ENCODE results near the gene RNFT2.
"Not testable (repeated sequence)": the region's sequence is repeated elsewhere in the genome, so short reads cannot be mapped to it uniquely, and the experiment has no call there.

Gene RNFT2

DNA sequence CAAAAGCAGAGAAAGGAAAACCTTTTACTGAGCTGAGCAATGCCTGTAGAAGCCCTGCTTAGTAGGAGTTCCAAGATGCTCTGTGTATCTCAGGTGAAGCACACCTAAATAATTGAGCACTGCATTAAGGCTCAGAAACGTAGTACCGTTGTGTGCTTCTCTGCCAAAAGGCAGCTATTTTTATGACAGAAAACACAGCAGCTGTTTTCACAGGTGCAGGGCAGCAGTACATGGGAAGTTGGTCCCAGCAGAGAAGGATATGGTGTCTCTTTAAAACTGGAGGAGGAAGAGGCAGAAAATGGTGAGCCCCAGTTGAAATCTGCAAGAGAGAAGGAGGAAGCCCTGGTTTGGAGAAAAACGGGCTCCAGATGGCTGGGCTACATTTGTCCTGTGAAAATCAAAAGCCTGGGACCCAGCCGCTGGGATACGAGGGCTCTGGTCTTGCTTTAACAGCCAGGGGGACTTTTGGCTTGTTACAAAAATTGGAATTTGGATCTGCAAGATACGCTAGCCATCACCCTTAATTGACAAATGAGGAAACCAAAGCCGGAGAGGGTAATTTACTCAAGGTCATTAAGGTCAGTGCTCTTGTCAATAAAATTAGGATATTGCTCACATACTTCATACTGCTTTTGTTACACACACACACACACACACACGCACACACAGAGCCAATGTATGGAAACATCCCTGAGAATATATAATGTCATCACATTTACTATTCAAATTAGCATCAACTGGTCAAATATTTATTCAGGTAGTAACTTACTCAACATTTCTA, 27.6 kb upstream of the RNFT2 start:
- DNase-seq: no peak

DNA sequence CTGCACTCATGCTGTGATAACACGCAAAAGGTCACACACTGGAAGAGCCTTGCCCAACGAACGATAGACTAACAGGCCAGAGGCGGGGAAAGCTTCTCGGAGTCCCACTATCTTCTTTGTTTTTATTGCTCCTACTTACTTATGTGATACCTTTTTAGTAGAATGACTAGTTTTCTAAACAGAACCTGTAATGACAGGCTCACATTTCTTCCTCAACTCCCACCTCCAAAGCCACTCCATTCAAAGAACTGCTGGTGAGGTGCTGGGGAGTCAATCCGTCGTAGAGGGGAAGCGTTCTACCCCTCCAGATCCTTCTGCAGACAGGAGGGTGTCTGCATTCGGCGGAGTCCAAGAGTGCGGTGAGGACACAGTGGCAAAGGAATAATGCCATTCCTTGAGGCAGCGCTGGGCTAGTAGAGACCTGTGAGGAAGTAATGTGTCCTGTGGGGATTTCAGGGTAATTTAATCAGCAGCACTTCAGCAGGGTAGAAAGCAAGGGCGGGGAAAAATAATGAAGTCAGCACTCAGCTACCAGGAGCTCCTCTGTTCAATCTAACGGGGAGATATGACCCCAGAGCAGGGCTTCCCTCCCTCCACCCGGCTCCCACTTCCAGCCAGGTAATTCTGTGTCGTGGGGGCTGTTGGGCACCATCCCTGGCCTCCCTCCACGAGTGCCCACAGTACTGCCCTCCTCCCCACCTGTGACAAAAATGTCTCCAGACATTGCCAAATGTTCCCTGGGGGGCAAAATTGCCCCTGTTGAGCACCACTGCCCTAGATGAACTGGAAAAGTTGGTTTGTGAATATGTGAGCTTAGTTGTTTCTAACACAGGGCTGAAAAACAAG, 25.4 kb upstream of the RNFT2 start:
- DNase-seq: no peak

DNA sequence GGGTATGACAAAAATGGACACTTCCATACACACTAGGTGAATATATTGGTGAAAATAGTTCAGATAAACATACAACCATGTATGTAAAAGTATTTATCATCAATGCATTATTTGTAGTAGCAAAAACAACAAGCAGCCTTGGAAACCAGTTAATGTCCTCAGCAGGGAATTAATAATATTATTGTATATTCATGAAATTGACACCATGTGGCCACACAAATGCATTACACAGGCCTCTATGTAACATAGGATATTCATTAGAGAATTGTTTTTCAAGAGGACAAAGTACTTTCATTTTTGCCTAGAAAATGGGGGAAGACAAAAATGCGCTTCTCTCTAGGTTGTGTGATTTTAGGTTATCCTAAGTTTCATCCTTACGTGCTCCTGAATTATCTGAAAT, 24.6 kb upstream of the RNFT2 start:
- DNase-seq: no peak

DNA sequence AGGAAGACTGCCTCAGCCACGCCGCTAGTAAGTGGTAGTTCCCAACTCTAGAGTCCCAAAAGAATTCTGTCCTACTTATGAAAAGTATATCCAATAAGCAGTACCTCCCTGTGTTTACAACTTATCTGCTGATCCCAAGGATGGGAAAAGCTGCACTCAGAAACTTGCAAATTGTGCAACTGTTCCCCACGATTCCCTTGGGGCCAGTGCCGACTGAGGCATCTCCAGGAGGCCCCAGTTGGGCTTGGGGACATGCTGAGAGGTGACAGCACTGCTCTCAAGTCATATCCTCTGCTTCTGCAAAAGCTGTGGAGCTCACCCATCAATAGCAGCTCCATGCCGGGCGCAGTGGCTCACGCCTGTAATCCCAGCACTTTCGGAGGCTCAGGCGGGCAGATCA, 23.9 kb upstream of the RNFT2 start:
- DNase-seq: no peak

DNA sequence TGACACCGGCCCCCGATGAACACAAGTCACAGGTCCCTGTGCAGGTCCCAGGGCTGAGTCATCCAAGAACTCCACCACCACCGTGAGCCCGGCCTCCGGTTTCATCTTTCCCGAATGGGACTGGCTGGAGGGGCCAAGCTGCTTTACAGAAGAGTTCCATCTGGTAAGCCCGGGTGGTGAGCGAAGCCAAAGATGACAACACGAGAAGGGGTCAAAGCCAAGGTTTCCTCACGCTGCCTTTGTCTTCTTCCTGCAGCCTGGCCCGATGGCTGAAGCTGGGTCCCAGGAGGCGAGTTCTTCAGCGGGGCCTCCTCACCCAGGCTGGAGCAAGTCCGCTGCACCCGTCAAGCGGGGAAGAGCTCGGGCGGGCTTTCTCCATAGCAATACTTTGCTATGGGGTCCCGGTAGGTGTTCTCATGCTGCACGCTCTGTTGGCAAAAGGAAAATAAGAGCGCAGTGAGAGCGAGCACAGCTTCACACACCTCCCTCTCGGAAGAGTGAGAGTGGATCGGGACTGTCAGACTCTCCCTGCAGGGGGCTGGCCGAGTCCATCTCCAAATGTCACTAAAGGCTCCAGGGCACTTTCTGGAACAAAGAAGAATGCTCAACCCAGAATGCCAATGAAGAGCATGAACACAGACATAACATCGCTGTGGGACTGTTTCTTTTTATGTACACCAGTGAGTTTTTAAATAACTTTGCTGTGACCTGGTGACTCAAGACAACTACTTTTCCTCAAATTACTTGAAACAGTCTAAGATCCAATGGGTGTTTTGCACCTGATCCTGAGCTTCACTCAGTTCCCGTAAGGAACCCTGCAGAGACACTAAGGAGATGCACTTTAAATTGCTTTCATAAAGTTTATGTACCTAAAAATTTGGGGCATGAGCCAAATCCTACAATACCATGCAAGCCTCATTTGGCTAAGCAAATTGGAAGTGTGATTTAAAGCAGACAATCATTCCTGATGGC, 20.4 kb upstream of the RNFT2 start:
- no peak for DNase-seq

DNA sequence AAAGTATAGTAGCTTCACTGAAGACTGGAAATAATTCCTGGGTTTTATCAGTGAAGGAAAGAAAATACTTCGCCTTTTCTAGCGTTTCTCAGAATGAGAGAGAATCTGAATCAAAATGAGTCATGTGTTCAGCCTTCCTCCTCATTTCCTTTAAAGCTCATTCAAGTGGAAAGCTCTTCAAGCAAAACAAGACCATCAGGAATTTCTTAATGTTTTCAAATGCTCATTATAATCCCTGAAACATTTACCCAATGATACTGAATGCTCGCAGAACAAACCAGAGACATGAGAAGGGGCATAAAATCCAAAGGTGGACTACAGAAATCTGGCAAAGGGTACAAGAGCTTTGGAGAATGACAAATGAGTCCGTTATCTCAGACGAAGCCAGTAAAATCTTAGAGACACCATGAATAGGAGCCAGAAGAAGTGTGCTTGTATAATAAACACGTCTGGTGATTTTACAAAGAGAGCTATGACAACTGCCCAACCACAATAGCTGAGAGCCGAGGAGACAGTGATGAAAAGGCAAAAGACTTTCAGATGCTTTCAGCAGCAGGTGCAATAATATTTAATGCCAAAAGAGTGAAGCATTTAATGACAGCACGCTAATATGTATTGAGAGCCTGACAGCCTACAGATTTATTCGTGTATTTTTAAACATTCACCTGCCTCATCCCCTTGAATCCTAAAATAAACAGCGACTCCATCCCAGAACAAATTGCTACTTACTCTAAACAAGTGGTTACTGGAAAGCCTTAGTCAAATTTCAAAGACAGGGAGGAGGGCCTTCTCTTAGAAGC, 19.3 kb upstream of the RNFT2 start:
- DNase-seq: no peak

DNA sequence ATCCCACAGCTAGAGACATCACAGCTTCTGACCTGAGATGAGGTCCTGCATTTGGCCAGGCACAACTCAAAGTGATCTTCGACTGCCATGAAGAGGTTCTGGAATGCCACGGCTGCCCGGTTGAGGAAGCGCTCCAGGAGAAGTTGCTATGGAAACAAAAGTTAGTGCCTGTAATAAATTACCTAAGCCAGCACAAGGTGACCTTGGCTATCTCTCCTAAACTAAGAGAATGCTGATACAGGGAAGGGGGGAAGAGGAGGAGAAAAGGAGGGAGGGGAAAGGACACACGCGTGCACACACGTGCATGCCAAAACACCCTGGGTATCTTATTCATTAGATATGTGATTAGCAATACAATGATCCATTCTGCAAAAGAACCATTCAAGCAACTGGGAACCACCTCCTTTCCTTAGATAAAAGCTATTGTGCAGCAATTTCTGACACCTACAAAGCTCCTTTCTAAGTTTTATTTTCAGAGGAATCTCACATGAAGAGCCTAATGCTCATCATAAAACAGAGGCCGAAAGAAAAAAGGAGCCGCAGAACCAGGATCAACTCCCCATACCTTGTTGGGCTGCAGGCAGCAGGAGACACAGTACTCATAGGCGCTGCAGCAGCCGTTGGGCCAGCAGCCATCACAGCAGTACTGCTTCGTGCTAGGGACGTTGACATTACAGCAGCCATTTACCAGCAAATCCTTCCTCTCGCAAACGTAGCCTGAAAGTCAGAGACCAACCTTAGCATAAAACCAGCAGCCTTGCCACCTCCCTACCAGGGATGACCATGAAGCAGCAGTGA, 18.2 kb upstream of the RNFT2 start:
- no peak for DNase-seq

DNA sequence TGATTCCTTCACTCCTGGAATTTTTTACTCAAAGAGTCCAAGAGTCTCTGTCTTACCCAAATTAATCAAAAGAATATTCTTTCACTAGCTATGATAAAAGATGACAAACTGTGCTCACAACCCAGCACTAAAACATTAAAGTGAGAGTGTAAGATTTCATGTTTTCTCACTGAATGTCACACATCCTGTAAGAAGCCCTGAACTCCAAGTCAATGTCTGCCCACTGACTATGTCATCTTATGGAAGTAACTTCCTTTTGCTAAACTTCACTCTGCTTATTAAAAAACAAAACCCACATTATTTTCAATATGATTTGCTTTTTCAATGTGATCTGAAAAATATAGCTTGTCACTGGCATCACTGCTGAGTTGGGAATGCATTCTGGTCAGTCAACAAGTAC, 15.9 kb upstream of the RNFT2 start:
- DNase-seq: no peak

DNA sequence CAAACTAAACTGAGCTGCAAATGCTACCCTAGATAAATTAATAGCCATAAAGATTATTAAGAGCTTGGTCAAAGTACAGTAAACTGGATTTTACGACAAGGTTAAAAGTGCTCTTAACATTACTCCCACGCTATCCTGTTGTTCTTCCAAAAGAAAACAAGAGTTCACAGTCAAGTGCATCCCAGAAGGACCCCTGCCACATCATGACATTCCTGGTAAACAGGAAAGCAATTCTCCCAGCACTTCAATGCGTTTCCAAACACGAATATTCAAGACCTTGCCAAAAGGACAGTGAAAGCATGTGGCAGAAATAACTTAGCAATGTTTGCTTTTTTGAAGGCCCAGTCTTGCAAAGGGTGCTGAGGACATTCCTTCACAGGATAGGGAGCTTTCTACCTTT, 11.4 kb upstream of the RNFT2 start:
- DNase-seq: no peak

DNA sequence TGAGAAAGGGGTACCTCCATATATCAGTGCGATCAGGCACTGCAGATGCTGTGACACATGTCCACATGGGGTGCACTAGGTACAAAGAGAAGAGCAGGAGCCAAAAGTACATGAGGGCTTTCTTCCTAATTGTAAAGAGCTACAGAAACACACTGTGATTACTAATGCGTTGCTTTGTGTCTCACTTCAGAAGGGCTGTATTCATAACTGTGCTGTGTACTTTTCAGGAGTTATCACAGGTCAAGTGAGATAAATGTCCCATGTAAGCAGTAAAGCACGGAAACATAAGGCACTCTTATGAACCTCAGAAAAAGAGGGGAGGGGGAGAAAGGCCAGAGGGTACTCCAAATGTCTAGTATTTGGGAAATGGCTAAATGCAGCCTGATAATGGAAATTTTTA, 10.9 kb upstream of the RNFT2 start:
- DNase-seq: no peak

DNA sequence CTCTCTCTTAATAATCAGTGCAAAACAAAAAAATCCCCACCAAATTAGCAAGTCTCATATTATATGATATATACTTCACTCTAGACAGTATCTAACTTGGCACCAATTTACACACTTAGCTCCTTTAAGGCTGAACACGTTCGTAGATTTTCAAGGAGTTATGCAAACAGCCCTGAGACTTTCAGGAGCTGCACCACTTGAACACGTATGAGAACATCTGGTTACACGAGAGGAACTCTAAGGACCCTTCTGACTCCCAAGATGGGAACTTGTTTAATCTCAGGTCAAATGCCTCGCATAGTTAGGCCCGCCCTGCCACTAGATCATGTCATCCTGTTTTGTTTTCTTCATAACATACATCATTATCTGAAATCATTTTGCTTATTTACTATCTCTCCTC, 10.2 kb upstream of the RNFT2 start:
- no peak for DNase-seq

DNA sequence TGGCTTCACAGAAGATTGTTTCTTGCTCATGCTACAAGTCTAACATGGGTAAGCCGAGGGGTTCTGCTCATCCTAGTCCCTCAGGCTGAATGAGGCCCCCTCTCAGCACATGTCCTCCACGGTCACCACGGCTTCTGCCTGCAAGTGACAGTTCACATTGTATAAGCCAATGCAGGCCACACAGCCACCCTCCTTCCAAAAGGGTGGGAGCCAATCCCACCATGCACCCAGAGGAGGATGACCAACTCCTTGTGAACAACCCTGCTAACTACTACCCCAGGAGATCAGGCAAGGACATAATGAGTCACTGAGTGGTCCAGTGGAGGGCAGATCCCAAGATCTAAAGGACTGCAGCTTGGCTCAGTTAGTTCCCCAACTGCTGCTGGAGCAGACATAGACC, 6.3 kb upstream of the RNFT2 start:
- DNase-seq: no peak

DNA sequence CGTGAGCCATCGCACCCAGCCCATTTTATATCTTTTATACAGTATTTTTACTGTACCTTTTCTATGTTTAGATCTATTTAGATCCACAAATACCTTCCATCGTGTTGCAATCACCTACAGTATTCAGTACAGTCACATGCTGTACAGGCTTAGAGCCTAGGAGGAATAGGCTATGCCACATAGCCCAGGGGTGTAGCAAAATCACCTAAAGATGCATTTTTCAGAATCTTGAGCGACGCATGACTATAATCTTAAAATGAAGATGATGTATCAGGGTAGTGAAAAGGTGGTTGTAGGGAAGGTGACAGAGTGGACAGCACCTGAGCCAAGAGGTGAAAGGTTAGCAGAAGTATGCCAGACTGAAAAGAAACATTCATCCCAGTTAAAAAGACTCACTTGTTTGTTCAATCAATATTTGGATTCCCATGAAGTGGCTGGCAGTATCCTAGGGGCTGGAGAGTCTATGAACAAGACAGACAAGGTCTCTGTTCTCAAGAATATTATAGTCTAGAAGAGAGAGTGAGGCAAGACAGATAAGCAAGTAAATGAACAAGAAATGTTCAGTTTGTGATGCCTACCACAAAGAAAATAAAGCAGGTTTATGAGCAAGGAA, 3.9 kb upstream of the RNFT2 start:
- no peak for DNase-seq

DNA sequence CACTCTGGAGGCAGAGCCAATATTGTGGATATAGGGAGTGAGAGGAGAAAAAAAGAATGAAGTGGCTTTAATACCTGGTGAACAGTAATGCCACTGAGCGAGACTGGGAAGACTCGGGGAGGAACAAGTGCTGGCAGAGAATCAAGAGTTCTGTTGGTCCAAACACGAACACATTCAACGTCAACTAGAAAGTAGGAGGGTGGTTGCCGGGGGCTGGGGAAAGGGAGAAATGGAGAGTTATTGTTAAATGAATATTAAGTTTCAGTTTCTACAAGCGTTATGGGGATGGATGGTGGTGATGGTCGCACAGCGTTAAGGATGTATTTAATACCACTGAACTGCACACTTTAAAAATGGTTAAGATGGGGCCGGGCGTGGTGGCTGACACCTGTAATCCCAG, 3.0 kb upstream of the RNFT2 start:
- DNase-seq: no peak

DNA sequence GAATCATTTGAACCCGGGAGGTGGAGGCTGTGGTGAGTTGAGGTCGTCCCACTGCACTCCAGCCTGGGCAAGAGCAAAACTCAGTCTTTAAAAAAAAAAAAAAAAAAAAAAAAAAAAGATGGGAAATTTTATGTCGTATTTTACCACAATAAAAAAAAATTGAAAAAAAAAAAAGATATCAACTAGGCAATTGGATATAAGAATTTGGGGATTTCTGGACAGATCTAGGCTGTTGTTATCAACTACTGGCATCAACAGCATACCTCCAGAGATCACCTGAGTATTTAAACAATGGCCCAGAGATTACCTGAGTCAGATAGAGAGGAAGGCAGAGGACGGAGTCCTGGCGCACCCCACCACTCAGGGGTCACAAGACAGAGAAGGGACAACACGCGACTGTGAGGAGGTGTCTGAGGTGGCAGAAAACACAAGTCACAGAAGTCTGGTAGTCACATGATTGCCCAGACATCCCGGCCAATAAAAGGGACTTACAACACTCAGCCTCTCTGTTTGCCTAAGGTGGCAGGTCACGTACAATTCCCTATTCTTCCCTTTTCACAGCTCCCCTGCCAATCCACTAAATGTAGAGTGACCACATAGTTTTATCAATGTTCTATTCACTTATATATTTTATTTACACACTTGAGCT, 2.0 kb upstream of the RNFT2 start:
- no peak for DNase-seq

DNA sequence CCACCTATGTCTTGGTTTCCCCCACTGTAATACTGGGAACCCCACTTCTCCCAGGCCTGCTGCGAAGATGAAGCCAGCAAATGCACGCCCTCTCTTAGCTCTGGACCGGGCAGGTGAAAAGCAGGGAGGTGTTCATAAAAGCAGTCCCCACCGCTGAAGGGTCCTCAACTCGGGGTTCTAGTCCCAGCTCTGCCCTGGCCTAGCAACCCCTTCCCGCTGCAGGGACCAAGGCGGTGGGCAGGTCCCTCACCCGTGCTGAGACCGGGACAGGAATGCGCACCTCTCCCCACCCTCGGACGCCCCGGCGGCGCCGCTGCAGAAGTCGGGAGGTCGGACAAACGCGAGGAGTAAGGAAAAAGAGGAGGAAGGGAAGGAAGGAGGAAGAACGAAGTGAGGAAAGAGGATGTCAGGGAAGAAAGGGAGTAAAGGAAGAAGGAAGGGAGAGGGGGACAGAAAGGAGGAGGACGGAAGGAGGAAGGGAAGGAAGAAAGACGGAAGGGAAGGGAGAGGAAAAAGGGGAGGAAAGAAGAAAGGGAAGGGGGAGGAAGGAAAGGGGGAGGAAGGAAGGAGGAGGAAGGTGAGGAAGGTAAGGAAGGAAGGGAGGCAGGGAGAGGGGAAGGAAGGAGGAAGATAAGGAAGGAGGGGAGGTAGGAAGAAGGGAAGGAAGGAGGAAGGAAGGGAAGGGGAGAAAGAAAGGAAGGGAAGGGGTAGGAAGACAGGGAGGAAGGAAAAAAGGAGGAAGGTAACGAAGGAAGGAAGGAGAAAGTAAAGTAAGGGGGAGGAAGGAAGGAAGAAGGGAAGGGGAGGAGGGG, 947 bp upstream of the RNFT2 start:
- DNase-seq: no peak

DNA sequence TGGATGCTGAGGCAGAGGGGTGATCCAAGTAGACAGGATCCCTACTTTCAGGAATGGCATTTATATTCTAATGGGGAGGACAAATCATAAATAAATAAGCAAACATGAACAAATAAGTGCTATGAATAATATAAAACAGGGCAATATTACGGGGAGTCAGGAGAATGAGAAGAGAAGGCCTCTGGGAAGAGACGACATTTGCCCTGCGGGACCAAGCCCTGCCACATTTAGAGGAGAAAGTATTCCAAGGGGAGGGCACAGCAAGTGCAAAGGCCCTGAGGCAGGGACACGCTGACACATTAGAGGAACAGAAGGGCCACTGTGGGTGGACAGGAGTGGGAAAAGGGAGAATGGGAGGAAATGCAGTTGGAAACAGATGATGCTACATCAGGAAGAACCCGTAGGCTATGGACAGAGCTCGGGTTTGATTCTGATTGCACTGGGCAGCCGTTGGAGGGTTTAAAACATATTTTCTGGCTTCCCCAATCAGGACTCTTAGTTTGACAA, 1.3 kb downstream of the RNFT2 start:
- DNase-seq: no peak

DNA sequence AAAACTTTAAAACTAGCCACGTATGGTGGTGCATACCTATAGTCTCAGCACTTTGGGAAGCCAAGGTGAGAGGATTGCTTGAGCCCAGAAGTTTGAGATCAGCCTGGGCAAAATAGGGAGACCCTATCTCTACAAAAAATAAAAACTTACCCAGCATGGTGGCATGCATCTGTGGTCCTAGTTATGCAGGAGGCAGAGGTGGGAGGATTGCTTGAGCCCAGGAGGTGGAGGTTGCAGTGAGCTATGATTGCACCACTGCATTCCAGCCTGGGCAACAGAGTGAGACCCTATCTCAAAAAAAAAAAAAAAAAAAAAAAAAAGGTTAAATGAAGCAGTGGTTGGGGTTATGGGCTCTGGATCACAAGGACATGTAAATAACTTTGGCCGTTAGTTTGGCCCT, 4.7 kb downstream of the RNFT2 start:
- DNase-seq: not testable (repeated sequence)

DNA sequence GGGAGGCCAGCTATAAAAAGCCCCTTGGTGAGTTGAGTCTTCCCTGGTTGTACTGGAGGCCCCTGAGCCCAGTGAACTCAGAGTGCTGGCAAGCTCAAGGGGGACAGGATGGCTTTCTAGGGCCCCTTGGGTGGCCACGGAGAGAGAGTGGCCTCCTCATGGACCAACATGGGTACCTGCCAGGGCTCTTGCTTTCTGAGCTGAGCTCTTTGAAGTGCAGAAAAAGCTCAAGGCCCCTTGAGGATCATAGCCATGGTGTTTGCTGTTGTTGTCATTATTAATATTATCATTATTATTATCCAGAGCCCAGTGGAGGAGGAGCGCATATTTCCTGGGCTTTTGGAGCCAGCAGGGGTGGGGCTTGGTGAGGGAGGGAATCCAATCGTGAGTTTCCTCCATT, 6.7 kb downstream of the RNFT2 start:
- no peak for DNase-seq
